Measurements from ENCODE around the gene RBM6.

The RBM6 gene

GRCh38 chr3:49967291-49967690, 27.3 kb downstream of the RBM6 start:
- no peaks in the 10 kb centered on the region for H3K36me3 ChIP-seq (ENCODE audit: control insufficient read depth, insufficient read depth, low read length)
- no peak overlapping the region for H3K27ac ChIP-seq (ENCODE audit: low read depth, low read length)
- H3K4me1 ChIP-seq (ENCODE audit: control insufficient read depth, insufficient read depth, low read length) = peaks cover 9% of the 10 kb centered on the region
- H3K27me3 ChIP-seq (ENCODE audit: control insufficient read depth, insufficient read depth, low read length) = no peaks in the 10 kb centered on the region
- H3K4me3 ChIP-seq (ENCODE audit: low read length) = no peak overlapping the region
- H3K9ac ChIP-seq (ENCODE audit: low read length) = no peak overlapping the region

DNA sequence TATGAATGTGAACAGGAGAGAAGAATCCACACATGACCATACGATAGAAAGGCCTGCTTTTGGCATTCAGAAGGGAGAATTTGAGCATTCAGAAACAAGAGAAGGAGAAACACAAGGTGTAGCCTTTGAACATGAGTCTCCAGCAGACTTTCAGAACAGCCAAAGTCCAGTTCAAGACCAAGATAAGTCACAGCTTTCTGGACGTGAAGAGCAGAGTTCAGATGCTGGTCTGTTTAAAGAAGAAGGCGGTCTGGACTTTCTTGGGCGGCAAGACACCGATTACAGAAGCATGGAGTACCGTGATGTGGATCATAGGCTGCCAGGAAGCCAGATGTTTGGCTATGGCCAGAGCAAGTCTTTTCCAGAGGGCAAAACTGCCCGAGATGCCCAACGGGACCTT, 28.4 kb downstream of the RBM6 start:
- H3K27me3 ChIP-seq (ENCODE audit: control insufficient read depth, insufficient read depth, low read length) = no peaks in the 10 kb centered on the region
- H3K27ac ChIP-seq (ENCODE audit: low read depth, low read length) = no peak overlapping the region
- H3K36me3 ChIP-seq (ENCODE audit: control insufficient read depth, insufficient read depth, low read length) = no peaks in the 10 kb centered on the region
- peaks cover 9% of the 10 kb centered on the region for H3K4me1 ChIP-seq (ENCODE audit: control insufficient read depth, insufficient read depth, low read length)
- H3K4me3 ChIP-seq (ENCODE audit: low read length) = no peak overlapping the region
- H3K9ac ChIP-seq (ENCODE audit: low read length) = no peak overlapping the region

DNA sequence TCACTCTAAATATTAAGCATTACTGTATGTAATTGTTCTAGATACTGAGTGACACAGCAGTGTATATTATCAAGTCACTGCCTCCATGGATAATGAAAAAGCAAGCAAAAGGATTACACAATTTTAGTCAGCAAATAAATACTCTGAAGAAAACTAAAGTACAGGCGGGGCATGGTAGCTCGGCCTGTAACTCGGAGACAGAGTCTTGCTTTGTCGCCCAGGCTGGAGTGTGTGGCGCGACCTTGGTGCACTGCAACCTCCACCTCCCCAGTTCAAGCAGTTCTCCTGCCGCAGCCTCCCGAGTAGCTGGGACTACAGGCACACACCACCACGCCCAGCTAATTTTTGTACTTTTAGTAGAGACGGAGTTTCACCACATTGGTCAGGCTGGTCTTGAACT, 32.7 kb downstream of the RBM6 start:
- Histone ChIP-seq H3K4me3 (ENCODE audit: low read length) (no peak overlapping the region), H3K9ac (ENCODE audit: low read length) (no peak overlapping the region), H3K27me3 (ENCODE audit: control insufficient read depth, insufficient read depth, low read length) (no peaks in the 10 kb centered on the region), H3K4me1 (ENCODE audit: control insufficient read depth, insufficient read depth, low read length) (no peaks in the 10 kb centered on the region), H3K27ac (ENCODE audit: low read depth, low read length) (no peak overlapping the region), H3K36me3 (ENCODE audit: control insufficient read depth, insufficient read depth, low read length) (no peaks in the 10 kb centered on the region)

GRCh38 chr3:49976942-49977341, 37.0 kb downstream of the RBM6 start:
- Histone ChIP-seq H3K36me3 (ENCODE audit: control insufficient read depth, insufficient read depth, low read length) (no peaks in the 10 kb centered on the region), H3K4me3 (ENCODE audit: low read length) (no peak overlapping the region), H3K27me3 (ENCODE audit: control insufficient read depth, insufficient read depth, low read length) (no peaks in the 10 kb centered on the region), H3K9ac (ENCODE audit: low read length) (no peak overlapping the region), H3K4me1 (ENCODE audit: control insufficient read depth, insufficient read depth, low read length) (no peaks in the 10 kb centered on the region), H3K27ac (ENCODE audit: low read depth, low read length) (no peak overlapping the region)

- Histone ChIP-seq H3K9ac (ENCODE audit: low read length) (no peak overlapping the region), H3K27me3 (ENCODE audit: control insufficient read depth, insufficient read depth, low read length) (no peaks in the 10 kb centered on the region), H3K27ac (ENCODE audit: low read depth, low read length) (no peak overlapping the region), H3K36me3 (ENCODE audit: control insufficient read depth, insufficient read depth, low read length) (no peaks in the 10 kb centered on the region), H3K4me3 (ENCODE audit: low read length) (no peak overlapping the region), H3K4me1 (ENCODE audit: control insufficient read depth, insufficient read depth, low read length) (no peaks in the 10 kb centered on the region)
Observed at GRCh38 chr3:49984394-49984793, 44.4 kb downstream of the RBM6 start.

GRCh38 chr3:49992326-49992725, 52.4 kb downstream of the RBM6 start:
- H3K27me3 ChIP-seq (ENCODE audit: control insufficient read depth, insufficient read depth, low read length) = no peaks in the 10 kb centered on the region
- H3K36me3 ChIP-seq (ENCODE audit: control insufficient read depth, insufficient read depth, low read length) = peaks cover 2% of the 10 kb centered on the region
- no peak overlapping the region for H3K9ac ChIP-seq (ENCODE audit: low read length)
- H3K4me3 ChIP-seq (ENCODE audit: low read length) = no peak overlapping the region
- no peaks in the 10 kb centered on the region for H3K4me1 ChIP-seq (ENCODE audit: control insufficient read depth, insufficient read depth, low read length)
- no peak overlapping the region for H3K27ac ChIP-seq (ENCODE audit: low read depth, low read length)

- Histone ChIP-seq H3K36me3 (ENCODE audit: control insufficient read depth, insufficient read depth, low read length) (peaks cover 2% of the 10 kb centered on the region), H3K27ac (ENCODE audit: low read depth, low read length) (no peak overlapping the region), H3K4me1 (ENCODE audit: control insufficient read depth, insufficient read depth, low read length) (no peaks in the 10 kb centered on the region), H3K4me3 (ENCODE audit: low read length) (no peak overlapping the region), H3K27me3 (ENCODE audit: control insufficient read depth, insufficient read depth, low read length) (no peaks in the 10 kb centered on the region), H3K9ac (ENCODE audit: low read length) (no peak overlapping the region)
Observed at GRCh38 chr3:49994476-49994875, 54.5 kb downstream of the RBM6 start.

GRCh38 chr3:49996016-49996415, 56.1 kb downstream of the RBM6 start:
- H3K27ac ChIP-seq (ENCODE audit: low read depth, low read length) = no peak overlapping the region
- H3K4me1 ChIP-seq (ENCODE audit: control insufficient read depth, insufficient read depth, low read length) = no peaks in the 10 kb centered on the region
- no peak overlapping the region for H3K9ac ChIP-seq (ENCODE audit: low read length)
- no peak overlapping the region for H3K4me3 ChIP-seq (ENCODE audit: low read length)
- no peaks in the 10 kb centered on the region for H3K36me3 ChIP-seq (ENCODE audit: control insufficient read depth, insufficient read depth, low read length)
- H3K27me3 ChIP-seq (ENCODE audit: control insufficient read depth, insufficient read depth, low read length) = no peaks in the 10 kb centered on the region

- no peak overlapping the region for H3K9ac ChIP-seq (ENCODE audit: low read length)
- no peak overlapping the region for H3K27ac ChIP-seq (ENCODE audit: low read depth, low read length)
- H3K4me3 ChIP-seq (ENCODE audit: low read length) = no peak overlapping the region
- H3K4me1 ChIP-seq (ENCODE audit: control insufficient read depth, insufficient read depth, low read length) = no peaks in the 10 kb centered on the region
- no peaks in the 10 kb centered on the region for H3K36me3 ChIP-seq (ENCODE audit: control insufficient read depth, insufficient read depth, low read length)
- no peaks in the 10 kb centered on the region for H3K27me3 ChIP-seq (ENCODE audit: control insufficient read depth, insufficient read depth, low read length)
Observed at GRCh38 chr3:49997862-49998261, 57.9 kb downstream of the RBM6 start.

- H3K4me1 ChIP-seq (ENCODE audit: control insufficient read depth, insufficient read depth, low read length) = no peaks in the 10 kb centered on the region
- no peak overlapping the region for H3K9ac ChIP-seq (ENCODE audit: low read length)
- H3K27ac ChIP-seq (ENCODE audit: low read depth, low read length) = no peak overlapping the region
- H3K36me3 ChIP-seq (ENCODE audit: control insufficient read depth, insufficient read depth, low read length) = no peaks in the 10 kb centered on the region
- no peaks in the 10 kb centered on the region for H3K27me3 ChIP-seq (ENCODE audit: control insufficient read depth, insufficient read depth, low read length)
- H3K4me3 ChIP-seq (ENCODE audit: low read length) = no peak overlapping the region
Observed at GRCh38 chr3:49998326-49998725, 58.4 kb downstream of the RBM6 start.

- no peak overlapping the region for H3K27ac ChIP-seq (ENCODE audit: low read depth, low read length)
- H3K4me3 ChIP-seq (ENCODE audit: low read length) = no peak overlapping the region
- H3K27me3 ChIP-seq (ENCODE audit: control insufficient read depth, insufficient read depth, low read length) = no peaks in the 10 kb centered on the region
- H3K9ac ChIP-seq (ENCODE audit: low read length) = no peak overlapping the region
- H3K4me1 ChIP-seq (ENCODE audit: control insufficient read depth, insufficient read depth, low read length) = no peaks in the 10 kb centered on the region
- H3K36me3 ChIP-seq (ENCODE audit: control insufficient read depth, insufficient read depth, low read length) = no peaks in the 10 kb centered on the region
Observed at GRCh38 chr3:50001511-50001910, 61.6 kb downstream of the RBM6 start.

DNA sequence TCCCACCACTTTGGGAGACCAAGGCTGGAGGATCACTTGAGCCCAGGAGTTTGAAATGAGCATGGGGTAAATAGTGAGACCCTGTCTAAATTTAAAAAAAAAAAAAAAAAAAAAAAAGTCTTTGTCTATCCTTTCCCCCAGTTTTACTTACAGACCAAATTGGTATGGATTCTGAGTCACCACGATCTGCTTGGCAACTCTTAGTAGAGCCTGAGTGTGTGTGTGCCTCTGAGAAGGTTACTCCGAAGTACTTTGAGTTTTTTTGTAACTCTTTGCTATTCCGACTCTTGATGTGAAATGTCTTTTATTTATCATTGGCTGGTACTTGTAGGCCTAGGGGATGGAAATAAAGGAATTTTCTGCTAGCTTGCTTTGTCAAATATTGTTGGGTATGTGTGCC, 63.3 kb downstream of the RBM6 start:
- no peaks in the 10 kb centered on the region for H3K4me1 ChIP-seq (ENCODE audit: control insufficient read depth, insufficient read depth, low read length)
- H3K36me3 ChIP-seq (ENCODE audit: control insufficient read depth, insufficient read depth, low read length) = no peaks in the 10 kb centered on the region
- no peak overlapping the region for H3K27ac ChIP-seq (ENCODE audit: low read depth, low read length)
- H3K4me3 ChIP-seq (ENCODE audit: low read length) = no peak overlapping the region
- H3K9ac ChIP-seq (ENCODE audit: low read length) = no peak overlapping the region
- no peaks in the 10 kb centered on the region for H3K27me3 ChIP-seq (ENCODE audit: control insufficient read depth, insufficient read depth, low read length)

DNA sequence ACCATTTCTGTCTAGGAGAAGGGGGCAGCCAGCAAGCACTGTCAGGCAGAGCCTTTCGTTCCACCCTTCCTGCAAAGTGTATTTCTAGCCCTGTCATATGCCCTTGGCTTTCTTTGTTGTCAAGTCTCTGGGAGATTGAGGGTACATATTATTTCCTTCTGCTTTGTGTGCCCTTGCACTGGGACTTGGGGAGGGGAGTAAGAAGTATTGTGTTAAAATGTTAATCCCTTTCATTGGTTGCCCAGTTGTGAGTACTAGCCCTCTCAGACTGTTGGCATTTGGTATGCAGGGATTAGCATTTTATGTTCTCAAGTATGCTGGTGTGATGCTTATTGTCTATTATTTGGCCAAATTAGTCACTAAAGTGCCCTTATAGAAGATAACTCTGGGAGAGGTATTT, 63.9 kb downstream of the RBM6 start:
- Histone ChIP-seq H3K4me1 (ENCODE audit: control insufficient read depth, insufficient read depth, low read length) (no peaks in the 10 kb centered on the region), H3K9ac (ENCODE audit: low read length) (no peak overlapping the region), H3K36me3 (ENCODE audit: control insufficient read depth, insufficient read depth, low read length) (no peaks in the 10 kb centered on the region), H3K4me3 (ENCODE audit: low read length) (no peak overlapping the region), H3K27ac (ENCODE audit: low read depth, low read length) (no peak overlapping the region), H3K27me3 (ENCODE audit: control insufficient read depth, insufficient read depth, low read length) (no peaks in the 10 kb centered on the region)

DNA sequence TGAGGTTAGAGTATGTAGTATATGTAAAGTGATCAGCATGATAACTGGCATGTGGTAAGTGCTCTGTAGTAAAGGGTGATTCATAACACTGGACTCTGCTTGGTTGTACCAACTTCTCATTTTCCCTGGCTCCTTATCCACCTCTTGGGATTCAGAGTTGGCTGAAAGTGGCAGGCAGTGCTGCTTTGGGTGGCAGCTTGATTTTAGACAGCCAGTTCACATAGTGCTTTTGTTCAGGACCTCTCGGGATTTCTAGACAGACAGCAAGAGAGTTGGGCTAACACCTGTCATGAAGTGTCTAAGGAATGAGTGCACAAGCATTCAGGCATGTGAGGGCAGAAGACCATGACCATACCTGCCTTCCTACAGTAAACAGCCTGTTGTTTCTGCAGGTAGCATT, 69.0 kb downstream of the RBM6 start:
- H3K27ac ChIP-seq (ENCODE audit: low read depth, low read length) = no peak overlapping the region
- H3K4me1 ChIP-seq (ENCODE audit: control insufficient read depth, insufficient read depth, low read length) = no peaks in the 10 kb centered on the region
- H3K27me3 ChIP-seq (ENCODE audit: control insufficient read depth, insufficient read depth, low read length) = no peaks in the 10 kb centered on the region
- no peak overlapping the region for H3K9ac ChIP-seq (ENCODE audit: low read length)
- no peaks in the 10 kb centered on the region for H3K36me3 ChIP-seq (ENCODE audit: control insufficient read depth, insufficient read depth, low read length)
- H3K4me3 ChIP-seq (ENCODE audit: low read length) = no peak overlapping the region
